NCI-H446 (cell line): Measurements from ENCODE around the gene PLD3.

Source experiments
- DNase-seq, 2 experiments: peaks; one replicate each; lab custom pipeline; 2025; lab: John Stamatoyannopoulos, UW

The PLD3 gene, protein sequence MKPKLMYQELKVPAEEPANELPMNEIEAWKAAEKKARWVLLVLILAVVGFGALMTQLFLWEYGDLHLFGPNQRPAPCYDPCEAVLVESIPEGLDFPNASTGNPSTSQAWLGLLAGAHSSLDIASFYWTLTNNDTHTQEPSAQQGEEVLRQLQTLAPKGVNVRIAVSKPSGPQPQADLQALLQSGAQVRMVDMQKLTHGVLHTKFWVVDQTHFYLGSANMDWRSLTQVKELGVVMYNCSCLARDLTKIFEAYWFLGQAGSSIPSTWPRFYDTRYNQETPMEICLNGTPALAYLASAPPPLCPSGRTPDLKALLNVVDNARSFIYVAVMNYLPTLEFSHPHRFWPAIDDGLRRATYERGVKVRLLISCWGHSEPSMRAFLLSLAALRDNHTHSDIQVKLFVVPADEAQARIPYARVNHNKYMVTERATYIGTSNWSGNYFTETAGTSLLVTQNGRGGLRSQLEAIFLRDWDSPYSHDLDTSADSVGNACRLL

GRCh38 chr19:40348125-40348913, at the start of gene PLD3, which contains the start of gene C19orf47:
TSS of gene PLD3 (plus strand) at chr19:40348695. CDS start at chr19:40366484, 17,789 bp downstream.
TSS of gene C19orf47 (minus strand) at chr19:40348397. CDS start at chr19:40341857, 6,540 bp downstream.
- peak; percentile 98 to 100 for DNase-seq

DNA sequence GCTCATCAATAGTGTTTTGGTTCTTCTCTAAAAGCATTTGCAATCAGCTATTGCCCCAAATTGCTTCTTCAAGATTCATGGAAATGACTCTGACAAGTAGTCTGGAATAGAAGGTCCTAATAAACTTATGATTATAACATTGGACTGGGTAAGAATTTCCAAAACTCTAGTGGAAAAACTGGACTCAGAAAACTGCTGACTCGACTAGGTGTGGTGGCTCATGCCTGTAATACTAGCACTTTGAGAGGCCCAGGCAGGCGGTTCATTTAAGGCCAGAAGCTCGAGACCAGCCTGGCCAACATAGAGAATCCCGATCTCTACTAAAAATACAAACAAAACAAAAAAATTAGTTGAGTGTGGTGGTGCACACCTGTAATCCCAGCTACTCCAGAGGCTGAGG, 47.8 kb upstream of the PLD3 start:
- DNase-seq, result no peak

- no peak for DNase-seq
Measured at GRCh38 chr19:40302224-40303011, 46.1 kb upstream of the PLD3 start.

- no peak for DNase-seq
Measured at GRCh38 chr19:40303765-40304164, 44.7 kb upstream of the PLD3 start.

DNA sequence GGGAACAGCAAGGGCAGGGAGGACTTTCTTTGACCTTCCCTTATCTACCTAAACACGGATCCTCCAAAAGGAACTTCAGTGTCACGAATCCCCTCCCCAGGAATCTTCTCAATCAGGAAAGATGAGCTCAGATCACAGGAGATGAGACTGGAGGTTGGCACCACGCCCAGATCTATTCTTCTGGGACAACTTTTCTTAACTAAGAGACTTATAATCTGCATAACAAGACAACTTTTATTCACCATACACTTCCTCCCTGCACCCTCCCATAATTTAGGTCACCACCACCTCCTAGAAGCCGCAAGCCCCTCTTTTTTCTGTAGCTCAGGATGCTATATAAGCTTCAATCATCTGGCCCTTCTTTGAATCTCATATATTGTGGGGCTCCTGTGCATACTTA, 44.2 kb upstream of the PLD3 start:
- DNase-seq, result no peak

DNA sequence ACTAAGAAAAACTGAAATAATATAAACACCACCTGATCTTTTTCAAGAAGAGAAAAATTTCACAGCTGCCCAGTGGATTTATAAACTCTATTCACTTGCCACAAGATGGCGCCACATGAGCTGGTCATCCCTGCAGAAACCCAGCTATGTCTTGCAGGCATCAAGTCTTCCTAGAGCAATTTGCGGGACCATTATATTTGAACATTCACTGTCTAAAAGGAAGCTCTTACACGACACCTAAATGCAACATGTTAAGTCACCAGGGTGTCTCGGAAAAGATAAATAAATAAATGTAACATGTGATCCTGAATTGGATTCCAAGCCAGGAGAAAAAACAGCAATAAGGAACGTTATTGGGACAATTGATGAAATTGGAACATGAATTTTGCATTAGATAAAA, 43.1 kb upstream of the PLD3 start:
- DNase-seq, result peak; percentile 74 to 82

DNA sequence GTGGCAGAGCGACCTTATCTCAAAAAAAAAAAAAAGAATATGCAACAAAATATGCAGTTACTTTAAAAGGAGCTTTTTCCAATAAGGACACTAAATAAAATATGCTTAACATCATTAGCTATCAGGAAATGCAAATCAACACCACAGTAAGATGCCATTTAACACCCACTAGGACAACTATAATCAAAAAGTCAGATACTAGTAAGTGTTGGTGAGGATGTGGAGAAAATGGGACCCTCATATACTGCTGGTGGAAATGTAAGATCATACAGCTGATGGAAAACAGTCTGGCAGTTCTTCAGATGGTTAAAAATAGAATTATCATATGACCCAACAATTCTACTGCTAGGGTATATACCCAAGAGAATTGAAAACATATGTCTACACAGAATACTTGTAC, 38.8 kb upstream of the PLD3 start:
- DNase-seq, result no peak

GRCh38 chr19:40312533-40312932, 36.0 kb upstream of the PLD3 start:
- no peak for DNase-seq

GRCh38 chr19:40313229-40313983, 35.1 kb upstream of the PLD3 start:
- DNase-seq, result no peak

GRCh38 chr19:40314656-40315055, 33.8 kb upstream of the PLD3 start:
- DNase-seq, result no peak

DNA sequence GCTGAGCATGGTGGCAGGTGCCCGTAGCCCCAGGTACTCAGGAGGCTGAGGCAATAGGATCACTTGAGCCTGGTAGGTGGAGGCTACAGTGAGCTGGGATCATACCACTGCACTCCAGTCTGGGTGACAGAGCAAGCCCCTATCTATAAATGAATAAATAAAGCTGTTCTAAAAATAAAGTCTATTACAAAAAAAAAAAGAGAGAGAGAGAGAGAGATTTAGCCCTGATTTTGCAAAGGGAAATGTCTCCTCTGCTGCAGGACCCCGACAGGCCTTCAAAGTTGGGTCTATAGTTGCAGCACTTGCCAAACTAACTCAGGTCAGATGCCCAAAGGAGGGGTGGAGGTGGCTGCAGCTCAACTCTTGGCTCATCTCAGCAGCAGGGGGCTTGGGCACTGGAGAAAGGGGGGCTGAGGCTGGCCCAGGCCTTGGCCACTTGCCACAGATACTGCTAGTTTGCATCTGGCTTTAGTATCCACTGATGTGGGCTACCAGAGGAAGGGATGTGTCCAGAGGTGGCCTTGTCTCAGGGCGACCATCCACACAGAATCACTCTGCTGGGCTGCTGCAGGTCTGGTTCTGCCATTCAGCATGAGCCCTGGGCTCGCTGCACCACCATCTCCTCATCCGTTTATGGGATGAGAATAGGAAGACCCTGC, 32.6 kb upstream of the PLD3 start:
- DNase-seq, result no peak

DNA sequence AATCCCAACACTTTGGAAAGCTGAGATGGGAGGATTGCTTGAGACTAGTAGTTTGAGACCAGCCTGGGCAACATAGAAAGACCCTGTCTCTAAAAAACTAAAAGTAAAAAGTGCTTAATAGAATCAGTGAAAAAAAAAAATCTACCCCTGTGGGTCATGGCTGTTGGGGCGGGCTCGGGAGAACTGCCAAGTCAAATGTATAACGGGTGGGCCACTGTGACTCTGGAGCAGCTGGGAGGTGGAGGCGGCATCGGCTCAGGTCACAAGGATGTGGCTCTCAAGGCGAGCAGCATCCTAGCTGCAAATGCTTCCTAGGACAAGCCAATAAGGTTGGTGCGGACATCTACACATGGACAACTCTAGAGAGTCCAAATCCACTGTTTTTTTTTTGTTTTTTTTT, 31.2 kb upstream of the PLD3 start:
- DNase-seq, result no peak

- no peak for DNase-seq
Measured at GRCh38 chr19:40320558-40320935, 27.9 kb upstream of the PLD3 start.

- DNase-seq, result no peak
Measured at GRCh38 chr19:40321076-40321475, 27.4 kb upstream of the PLD3 start.

DNA sequence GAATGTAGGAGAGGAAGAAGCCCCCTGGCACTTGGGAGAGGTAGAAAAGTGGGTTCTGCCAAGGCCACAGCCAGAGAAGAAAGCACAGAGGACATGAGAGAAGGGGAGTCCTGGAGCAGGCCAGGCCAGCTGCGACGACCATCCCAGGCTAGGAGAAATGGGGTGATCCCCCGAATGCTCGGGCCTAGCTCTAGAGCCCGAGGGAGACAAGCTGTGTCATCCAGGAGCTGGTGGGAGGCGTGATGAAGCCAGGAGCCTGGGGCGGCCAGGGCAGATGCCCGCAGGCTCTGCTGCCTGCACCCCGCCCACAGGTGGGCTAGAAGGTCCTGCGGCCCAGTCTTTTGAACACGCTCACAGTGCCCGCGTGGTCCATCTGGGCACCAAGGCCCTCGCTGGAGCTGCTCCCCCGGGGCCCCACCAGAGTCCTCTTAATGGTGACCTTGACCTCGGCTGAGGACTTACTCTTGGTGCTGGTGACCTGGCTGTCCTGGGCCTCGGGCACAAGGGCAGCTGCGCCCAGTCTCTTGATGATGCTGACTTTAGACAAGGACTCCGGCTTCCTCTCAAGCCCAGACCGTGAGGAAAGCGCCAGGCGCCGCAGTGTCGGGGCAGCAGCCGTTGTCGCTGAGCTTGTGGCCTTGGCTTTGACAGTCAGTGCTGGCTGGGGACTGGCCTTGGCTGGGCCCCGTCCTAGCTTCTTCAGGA, 26.8 kb upstream of the PLD3 start:
- DNase-seq, result no peak

- DNase-seq, result no peak
Measured at GRCh38 chr19:40322271-40322610, 26.3 kb upstream of the PLD3 start.

- no peak for DNase-seq
Measured at GRCh38 chr19:40322951-40323615, 25.4 kb upstream of the PLD3 start.

GRCh38 chr19:40323705-40324104, 24.8 kb upstream of the PLD3 start:
- no peak for DNase-seq

DNA sequence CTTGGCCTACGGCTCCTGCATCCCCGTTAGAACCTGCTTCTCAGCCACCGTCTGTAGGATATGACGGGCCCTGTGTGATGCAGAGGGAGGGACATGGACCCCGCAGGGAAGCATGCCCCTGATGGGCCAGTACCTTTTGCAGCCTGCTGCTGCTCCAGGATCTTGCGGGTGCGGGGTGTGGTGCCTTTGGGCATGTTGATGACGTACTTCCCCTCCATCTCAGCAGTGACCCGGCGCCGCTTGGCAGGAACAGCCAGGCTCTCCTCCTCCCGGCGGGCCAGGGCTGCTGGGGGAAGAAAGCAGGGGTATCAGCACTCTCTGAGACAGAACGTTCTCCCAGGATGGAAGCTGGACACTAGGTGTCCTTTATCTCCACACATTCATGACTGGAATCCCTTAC, 22.3 kb upstream of the PLD3 start:
- DNase-seq, result no peak

- no peak for DNase-seq
Measured at GRCh38 chr19:40331052-40331451, 17.4 kb upstream of the PLD3 start.
